ENCODE data around the gene PDE11A.

GRCh38 chr2:177717831-177718618 is 354.6 kb downstream of the PDE11A start:
- TF ChIP-seq POLR2A (IDR thresholded peaks at IDR 0.05; ENCODE audit: low read length) (no peak), GATA1 (IDR thresholded peaks at IDR 0.05; ENCODE audit: low read depth, low read length) (no peak)
